ENCODE measurements around the gene PPARG.

The PPARG gene

DNA sequence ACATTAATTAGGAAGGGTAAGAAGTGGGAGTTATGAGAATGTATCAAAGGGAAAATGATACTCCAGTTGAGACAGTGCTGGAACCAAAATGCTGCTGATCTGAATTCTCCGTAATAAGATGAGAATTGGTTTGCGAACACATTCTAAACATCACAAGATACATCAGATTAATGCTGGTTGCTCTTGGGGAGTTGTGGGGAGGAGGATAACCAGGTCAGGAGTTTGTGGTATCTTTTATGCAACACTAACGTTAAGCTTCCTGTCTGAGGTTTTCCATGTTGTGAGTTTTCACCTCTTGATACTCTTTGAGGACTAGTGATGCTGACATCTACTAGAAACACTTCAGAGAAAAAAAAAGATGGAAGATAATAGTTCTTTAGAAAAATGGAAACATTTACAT is 47.2 kb downstream of the PPARG start:
- Histone ChIP-seq H3K9ac (ENCODE audit: low read length in 5 of 5) (no peak overlapping the region), H3K36me3 (ENCODE audit: control insufficient read depth in 5 of 5, insufficient read depth in 5 of 5, low read length in 5 of 5) (peaks cover 0 to 10% (median 5%) of the 10 kb centered on the region in 5 donors), H3K9me3 (ENCODE audit: control insufficient read depth in 5 of 5, low read length in 5 of 5) (no peaks in the 10 kb centered on the region), H3K27ac (ENCODE audit: low read depth, low read length) (peak overlapping the region; percentile 78), H3K27me3 (ENCODE audit: control insufficient read depth in 5 of 5, insufficient read depth in 4 of 5, low read length in 5 of 5) (no peaks in the 10 kb centered on the region), H3K4me1 (ENCODE audit: control insufficient read depth in 5 of 5, insufficient read depth in 5 of 5, low read length in 5 of 5) (peaks cover 0 to 48% (median 41%) of the 10 kb centered on the region in 5 donors), H3K4me3 (ENCODE audit: low read depth in 1 of 5, low read length in 5 of 5) (no peak overlapping the region)

DNA sequence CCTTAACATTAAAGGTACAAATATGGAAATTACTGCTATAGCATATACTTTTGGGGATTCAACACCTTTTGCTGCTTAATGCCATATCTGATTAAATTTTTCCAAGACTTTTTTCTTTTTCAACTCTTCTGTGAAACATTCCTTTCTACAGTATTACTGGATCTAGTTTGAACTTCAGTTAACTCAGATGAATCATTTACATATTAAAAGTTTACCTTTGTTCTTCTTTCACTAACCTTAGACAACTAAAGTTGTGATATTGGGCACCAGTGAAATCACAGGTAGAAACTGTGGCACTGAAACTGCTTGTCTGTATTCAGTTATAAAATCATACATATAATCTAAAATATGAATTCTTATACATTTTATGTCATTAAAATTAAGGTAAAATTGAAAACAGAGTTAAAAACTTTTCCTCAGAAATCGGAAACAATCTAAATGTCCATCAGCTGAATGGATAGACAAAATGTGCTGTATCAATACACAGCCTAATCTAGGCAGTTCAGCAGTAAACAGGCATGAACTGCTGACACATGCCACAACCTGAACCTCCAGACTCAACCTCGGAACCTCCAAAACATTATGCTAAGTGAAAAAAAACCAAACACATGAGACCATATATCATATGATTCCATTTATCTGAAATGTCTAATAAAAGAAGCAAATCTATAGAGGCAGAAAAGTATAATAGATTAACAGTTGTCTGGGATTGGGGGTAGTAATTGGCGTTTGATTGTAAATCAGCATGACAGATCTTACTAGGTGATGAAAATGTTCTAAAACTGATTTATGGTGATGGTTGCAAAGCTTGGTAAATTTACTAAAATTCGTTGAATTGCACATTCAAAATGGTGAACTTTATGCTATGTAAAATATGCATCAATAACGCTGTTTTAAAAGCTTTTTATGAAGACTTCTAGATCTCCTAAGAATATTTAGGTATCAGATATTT is 50.0 kb downstream of the PPARG start:
- Histone ChIP-seq H3K27ac (ENCODE audit: low read depth, low read length) (peak overlapping the region; percentile 42), H3K9ac (ENCODE audit: low read length in 5 of 5) (no peak overlapping the region), H3K27me3 (ENCODE audit: control insufficient read depth in 5 of 5, insufficient read depth in 4 of 5, low read length in 5 of 5) (no peaks in the 10 kb centered on the region), H3K4me3 (ENCODE audit: low read depth in 1 of 5, low read length in 5 of 5) (no peak overlapping the region), H3K4me1 (ENCODE audit: control insufficient read depth in 5 of 5, insufficient read depth in 5 of 5, low read length in 5 of 5) (peaks cover 0 to 38% (median 32%) of the 10 kb centered on the region in 5 donors), H3K36me3 (ENCODE audit: control insufficient read depth in 5 of 5, insufficient read depth in 5 of 5, low read length in 5 of 5) (peaks cover 0 to 13% (median 3%) of the 10 kb centered on the region in 5 donors), H3K9me3 (ENCODE audit: control insufficient read depth in 5 of 5, low read length in 5 of 5) (no peaks in the 10 kb centered on the region)

DNA sequence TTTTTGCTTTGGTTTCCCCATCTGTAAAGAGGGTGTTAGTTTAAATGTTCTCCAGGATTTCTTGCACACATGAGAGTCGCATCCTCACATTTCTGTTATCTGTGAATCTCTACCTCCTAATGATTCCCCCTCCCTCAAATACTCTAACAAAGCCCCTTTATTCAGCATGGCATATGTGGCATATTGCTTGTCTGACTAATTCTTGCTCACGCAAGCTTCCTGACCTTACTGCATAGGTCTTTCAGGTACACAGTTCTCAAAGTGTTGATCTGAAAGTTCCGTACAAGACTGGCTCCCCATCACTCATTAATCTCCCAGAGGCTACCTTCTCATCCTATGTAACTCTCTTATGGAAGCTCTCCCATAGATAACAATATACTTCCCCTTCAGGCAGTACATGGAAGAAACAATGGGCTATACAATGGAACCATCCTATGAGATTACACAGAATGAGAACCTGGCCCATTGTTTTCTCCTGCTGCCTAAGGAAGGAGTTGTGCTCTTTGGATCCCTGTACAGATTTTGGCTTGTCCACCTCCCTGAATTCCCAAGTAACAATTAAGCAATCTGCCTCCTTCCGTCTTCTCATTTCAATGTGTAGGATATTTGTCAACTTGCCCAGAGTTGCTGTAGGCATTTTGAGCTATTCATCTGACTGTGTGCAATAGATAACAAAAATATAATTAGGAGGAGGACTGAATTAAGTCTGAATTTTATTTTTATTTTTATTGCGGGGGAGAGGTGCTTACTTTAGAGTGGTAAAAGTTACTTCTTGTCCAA is 51.0 kb downstream of the PPARG start:
- Histone ChIP-seq H3K4me3 (ENCODE audit: low read depth in 1 of 5, low read length in 5 of 5) (no peak overlapping the region), H3K4me1 (ENCODE audit: control insufficient read depth in 5 of 5, insufficient read depth in 5 of 5, low read length in 5 of 5) (peaks cover 0 to 29% (median 26%) of the 10 kb centered on the region in 5 donors), H3K9me3 (ENCODE audit: control insufficient read depth in 5 of 5, low read length in 5 of 5) (no peaks in the 10 kb centered on the region), H3K27ac (ENCODE audit: low read depth, low read length) (peak overlapping the region; percentile 42), H3K36me3 (ENCODE audit: control insufficient read depth in 5 of 5, insufficient read depth in 5 of 5, low read length in 5 of 5) (peaks cover 0 to 13% (median 3%) of the 10 kb centered on the region in 5 donors), H3K27me3 (ENCODE audit: control insufficient read depth in 5 of 5, insufficient read depth in 4 of 5, low read length in 5 of 5) (no peaks in the 10 kb centered on the region), H3K9ac (ENCODE audit: low read length in 5 of 5) (no peak overlapping the region)

DNA sequence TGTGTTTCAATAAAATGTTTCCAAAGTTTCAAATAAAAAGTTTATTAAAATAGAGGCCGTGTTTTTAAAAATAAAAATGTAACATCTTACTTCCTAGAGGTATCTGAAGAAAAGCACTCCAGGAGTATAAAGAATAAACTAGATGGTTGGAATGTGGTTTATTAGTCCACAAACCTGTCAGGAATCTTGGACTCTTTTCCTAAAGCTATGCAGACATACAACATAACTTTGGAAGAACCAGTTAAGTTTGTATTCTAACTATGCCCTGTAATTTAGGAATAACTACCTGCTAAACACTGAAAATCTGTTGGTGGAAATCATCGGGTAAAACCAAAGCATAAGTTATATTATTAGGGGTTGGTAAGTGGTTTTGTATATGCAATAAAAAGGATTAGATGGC is 51.6 kb downstream of the PPARG start:
- peak overlapping the region; percentile 42 for H3K27ac ChIP-seq (ENCODE audit: low read depth, low read length)
- H3K27me3 ChIP-seq (ENCODE audit: control insufficient read depth in 5 of 5, insufficient read depth in 4 of 5, low read length in 5 of 5) = no peaks in the 10 kb centered on the region
- peaks cover 2 to 17% (median 3%) of the 10 kb centered on the region in 5 donors for H3K36me3 ChIP-seq (ENCODE audit: control insufficient read depth in 5 of 5, insufficient read depth in 5 of 5, low read length in 5 of 5)
- no peaks in the 10 kb centered on the region for H3K9me3 ChIP-seq (ENCODE audit: control insufficient read depth in 5 of 5, low read length in 5 of 5)
- no peak overlapping the region for H3K9ac ChIP-seq (ENCODE audit: low read length in 5 of 5)
- H3K4me3 ChIP-seq (ENCODE audit: low read depth in 1 of 5, low read length in 5 of 5) = no peak overlapping the region
- peaks cover 0 to 22% (median 19%) of the 10 kb centered on the region in 5 donors for H3K4me1 ChIP-seq (ENCODE audit: control insufficient read depth in 5 of 5, insufficient read depth in 5 of 5, low read length in 5 of 5)

GRCh38 chr3:12342151-12342550 is 53.3 kb downstream of the PPARG start:
- Histone ChIP-seq H3K36me3 (ENCODE audit: control insufficient read depth in 5 of 5, insufficient read depth in 5 of 5, low read length in 5 of 5) (peaks cover 0 to 17% (median 5%) of the 10 kb centered on the region in 5 donors), H3K9me3 (ENCODE audit: control insufficient read depth in 5 of 5, low read length in 5 of 5) (no peaks in the 10 kb centered on the region), H3K27ac (ENCODE audit: low read depth, low read length) (peak overlapping the region; percentile 72), H3K9ac (ENCODE audit: low read length in 5 of 5) (no peak overlapping the region), H3K4me3 (ENCODE audit: low read depth in 1 of 5, low read length in 5 of 5) (no peak overlapping the region), H3K27me3 (ENCODE audit: control insufficient read depth in 5 of 5, insufficient read depth in 4 of 5, low read length in 5 of 5) (no peaks in the 10 kb centered on the region), H3K4me1 (ENCODE audit: control insufficient read depth in 5 of 5, insufficient read depth in 5 of 5, low read length in 5 of 5) (peaks cover 0 to 17% (median 12%) of the 10 kb centered on the region in 5 donors)

DNA sequence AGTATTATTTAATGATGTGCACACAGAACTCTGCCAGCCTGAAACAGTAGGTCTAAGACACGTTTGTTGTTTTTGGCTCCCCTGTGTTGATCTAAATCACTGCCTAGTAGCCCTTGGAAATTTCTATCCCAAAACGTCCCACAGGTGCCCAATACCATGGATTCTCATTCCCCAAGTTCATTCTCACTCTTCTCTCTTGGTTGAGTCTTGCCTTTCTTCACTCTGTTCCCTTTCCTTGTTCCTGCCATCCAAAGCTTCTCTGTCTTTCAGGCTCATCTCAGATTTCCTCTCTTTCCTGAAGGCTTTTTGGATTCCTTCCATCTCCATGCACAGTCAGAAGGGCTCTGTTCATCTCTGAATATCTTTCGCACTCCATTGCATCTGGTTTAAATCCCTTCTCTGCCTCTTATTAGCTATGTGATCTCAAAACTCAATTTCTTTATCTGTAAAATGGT is 54.2 kb downstream of the PPARG start:
- no peaks in the 10 kb centered on the region for H3K9me3 ChIP-seq (ENCODE audit: control insufficient read depth in 5 of 5, low read length in 5 of 5)
- peaks cover 0 to 22% (median 15%) of the 10 kb centered on the region in 5 donors for H3K4me1 ChIP-seq (ENCODE audit: control insufficient read depth in 5 of 5, insufficient read depth in 5 of 5, low read length in 5 of 5)
- H3K27ac ChIP-seq (ENCODE audit: low read depth, low read length) = peak overlapping the region; percentile 72
- no peak overlapping the region for H3K9ac ChIP-seq (ENCODE audit: low read length in 5 of 5)
- H3K4me3 ChIP-seq (ENCODE audit: low read depth in 1 of 5, low read length in 5 of 5) = no peak overlapping the region
- no peaks in the 10 kb centered on the region for H3K27me3 ChIP-seq (ENCODE audit: control insufficient read depth in 5 of 5, insufficient read depth in 4 of 5, low read length in 5 of 5)
- H3K36me3 ChIP-seq (ENCODE audit: control insufficient read depth in 5 of 5, insufficient read depth in 5 of 5, low read length in 5 of 5) = peaks cover 0 to 17% (median 5%) of the 10 kb centered on the region in 5 donors

DNA sequence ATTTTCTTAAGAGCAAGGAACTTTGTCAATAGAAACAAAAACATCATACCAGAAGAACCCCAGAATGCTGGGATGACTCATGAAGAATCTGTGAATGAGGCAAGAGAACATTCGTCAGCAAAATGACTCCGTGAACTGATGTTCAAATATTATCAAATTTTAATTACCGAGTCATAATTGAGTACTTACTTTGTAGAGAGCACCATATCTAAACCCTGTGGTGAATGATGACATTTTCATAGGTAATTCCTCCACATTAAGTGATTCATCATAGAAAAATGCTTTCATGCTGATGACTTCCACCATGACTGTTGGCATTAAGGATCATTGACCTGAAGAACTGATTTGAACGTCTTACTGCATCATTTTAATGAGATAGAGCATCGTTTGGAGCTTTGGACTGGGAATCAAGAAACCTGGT is 56.3 kb downstream of the PPARG start:
- peaks cover 0 to 34% (median 25%) of the 10 kb centered on the region in 5 donors for H3K4me1 ChIP-seq (ENCODE audit: control insufficient read depth in 5 of 5, insufficient read depth in 5 of 5, low read length in 5 of 5)
- H3K27ac ChIP-seq (ENCODE audit: low read depth, low read length) = peak overlapping the region; percentile 75

DNA sequence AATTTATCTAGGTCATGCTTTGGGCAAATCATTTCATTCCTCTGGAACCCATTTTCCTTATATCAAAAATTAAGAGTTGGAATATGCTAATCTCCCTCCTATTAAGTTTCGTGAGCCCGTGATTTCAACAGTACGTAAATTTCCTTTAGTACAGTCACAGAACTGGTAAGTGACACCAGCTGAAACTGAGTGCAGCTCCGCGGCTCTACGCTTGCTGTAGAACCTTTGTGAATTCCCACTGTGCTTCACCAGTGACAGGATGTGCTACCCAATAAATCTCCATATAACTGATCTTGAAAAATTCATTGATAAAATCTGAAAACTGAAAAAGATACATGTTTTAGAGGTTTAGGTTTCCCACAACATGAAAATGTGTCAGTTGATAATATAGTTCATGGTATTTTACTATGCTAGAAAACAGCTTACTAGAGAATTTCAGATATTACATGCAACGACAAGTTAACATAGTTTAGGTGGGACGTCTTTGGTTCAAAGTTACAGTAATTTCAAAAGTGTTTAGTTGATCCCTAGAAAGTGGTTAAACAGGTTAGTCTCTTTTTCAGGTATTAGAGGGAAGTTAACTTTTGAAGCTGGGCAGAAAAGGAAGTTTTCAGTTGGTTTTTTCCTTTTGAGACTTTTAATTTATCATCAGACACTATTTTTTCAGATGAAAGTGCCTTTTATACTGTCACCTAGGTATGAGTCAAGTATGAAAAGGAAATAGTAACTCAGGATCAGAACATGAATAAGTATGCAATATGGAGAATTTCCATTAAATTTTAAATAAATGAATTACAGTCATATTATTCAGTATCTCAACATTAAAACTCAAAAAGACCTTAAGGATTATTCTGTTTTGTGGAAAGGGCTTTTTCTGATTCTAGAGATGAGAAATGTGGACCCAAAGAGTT is 57.0 kb downstream of the PPARG start:
- no peak overlapping the region for H3K4me3 ChIP-seq (ENCODE audit: low read depth in 1 of 5, low read length in 5 of 5)
- peaks cover 0 to 10% (median 5%) of the 10 kb centered on the region in 5 donors for H3K36me3 ChIP-seq (ENCODE audit: control insufficient read depth in 5 of 5, insufficient read depth in 5 of 5, low read length in 5 of 5)
- H3K4me1 ChIP-seq (ENCODE audit: control insufficient read depth in 5 of 5, insufficient read depth in 5 of 5, low read length in 5 of 5) = peaks cover 2 to 39% (median 29%) of the 10 kb centered on the region in 5 donors
- peak overlapping the region; percentile 75 for H3K27ac ChIP-seq (ENCODE audit: low read depth, low read length)
- H3K9me3 ChIP-seq (ENCODE audit: control insufficient read depth in 5 of 5, low read length in 5 of 5) = no peaks in the 10 kb centered on the region
- no peaks in the 10 kb centered on the region for H3K27me3 ChIP-seq (ENCODE audit: control insufficient read depth in 5 of 5, insufficient read depth in 4 of 5, low read length in 5 of 5)
- no peak overlapping the region for H3K9ac ChIP-seq (ENCODE audit: low read length in 5 of 5)

More for the DNA sequence above, 56.3 kb downstream of the PPARG start:
- no peak overlapping the region for H3K9ac ChIP-seq (ENCODE audit: low read length in 5 of 5)
- H3K9me3 ChIP-seq (ENCODE audit: control insufficient read depth in 5 of 5, low read length in 5 of 5) = no peaks in the 10 kb centered on the region
- H3K4me3 ChIP-seq (ENCODE audit: low read depth in 1 of 5, low read length in 5 of 5) = no peak overlapping the region
- no peaks in the 10 kb centered on the region for H3K27me3 ChIP-seq (ENCODE audit: control insufficient read depth in 5 of 5, insufficient read depth in 4 of 5, low read length in 5 of 5)
- peaks cover 0 to 10% (median 5%) of the 10 kb centered on the region in 5 donors for H3K36me3 ChIP-seq (ENCODE audit: control insufficient read depth in 5 of 5, insufficient read depth in 5 of 5, low read length in 5 of 5)

GRCh38 chr3:12347301-12347700 is 58.4 kb downstream of the PPARG start:
- Histone ChIP-seq H3K9me3 (ENCODE audit: control insufficient read depth in 5 of 5, low read length in 5 of 5) (no peaks in the 10 kb centered on the region), H3K27me3 (ENCODE audit: control insufficient read depth in 5 of 5, insufficient read depth in 4 of 5, low read length in 5 of 5) (no peaks in the 10 kb centered on the region), H3K27ac (ENCODE audit: low read depth, low read length) (peak overlapping the region; percentile 94), H3K9ac (ENCODE audit: low read length in 5 of 5) (no peak overlapping the region), H3K36me3 (ENCODE audit: control insufficient read depth in 5 of 5, insufficient read depth in 5 of 5, low read length in 5 of 5) (peaks cover 0 to 10% (median 5%) of the 10 kb centered on the region in 5 donors), H3K4me3 (ENCODE audit: low read depth in 1 of 5, low read length in 5 of 5) (no peak overlapping the region), H3K4me1 (ENCODE audit: control insufficient read depth in 5 of 5, insufficient read depth in 5 of 5, low read length in 5 of 5) (peaks cover 9 to 49% (median 39%) of the 10 kb centered on the region in 5 donors)
